ENCODE data around the gene KHK.

The KHK gene

GRCh38 chr2:27126252-27126710 is 39.7 kb downstream of the KHK start:
- DNase-seq, result no peak

GRCh38 chr2:27127883-27128667 is 41.5 kb downstream of the KHK start:
- no peak for DNase-seq

GRCh38 chr2:27128668-27129571 is 42.3 kb downstream of the KHK start:
- no peak for DNase-seq

GRCh38 chr2:27130396-27130795 is 43.8 kb downstream of the KHK start:
- no peak for DNase-seq

- no peak for DNase-seq
Measured at GRCh38 chr2:27131429-27131828, 44.9 kb downstream of the KHK start.

GRCh38 chr2:27133195-27133875 is 46.8 kb downstream of the KHK start:
- DNase-seq, result peak in 2 of 56 donors; percentile 8 to 15

GRCh38 chr2:27133905-27134780 is 47.6 kb downstream of the KHK start, which contains the start of gene PREB:
Gene PREB (minus strand): TSS chr2:27134636. CDS start chr2:27134421, 215 bp downstream.
- peak; percentile 71 to 98 (median 93) for DNase-seq

GRCh38 chr2:27134781-27135477 is 48.4 kb downstream of the KHK start:
- no peak for DNase-seq

GRCh38 chr2:27135478-27135955 is 48.9 kb downstream of the KHK start:
- DNase-seq, result no peak

GRCh38 chr2:27136751-27137150 is 50.2 kb downstream of the KHK start:
- DNase-seq, result no peak

GRCh38 chr2:27137322-27137935 is 50.9 kb downstream of the KHK start:
- no peak for DNase-seq

- no peak for DNase-seq
Measured at GRCh38 chr2:27138111-27138510, 51.5 kb downstream of the KHK start.

GRCh38 chr2:27139310-27139709 is 52.7 kb downstream of the KHK start, which contains the start of gene PRR30:
Gene PRR30 (minus strand): TSS chr2:27139410. CDS start chr2:27138329, 1,081 bp downstream.
- no peak for DNase-seq

- DNase-seq, result no peak
Measured at GRCh38 chr2:27143285-27143684, 56.7 kb downstream of the KHK start.

GRCh38 chr2:27145682-27146081 is 59.1 kb downstream of the KHK start:
- no peak for DNase-seq

- no peak for DNase-seq
Measured at GRCh38 chr2:27147935-27148334, 61.4 kb downstream of the KHK start.

GRCh38 chr2:27148801-27149439 is 62.3 kb downstream of the KHK start, which contains the start of gene TCF23:
Gene TCF23 (plus strand): TSS chr2:27149004. CDS start chr2:27149134, 130 bp downstream.
- no peak for DNase-seq
